ENCODE results near the gene MRPL55.
A peak's percentile ranks its signal among the peaks of the same experiment; 100 is the strongest.

The MRPL55 gene

DNA sequence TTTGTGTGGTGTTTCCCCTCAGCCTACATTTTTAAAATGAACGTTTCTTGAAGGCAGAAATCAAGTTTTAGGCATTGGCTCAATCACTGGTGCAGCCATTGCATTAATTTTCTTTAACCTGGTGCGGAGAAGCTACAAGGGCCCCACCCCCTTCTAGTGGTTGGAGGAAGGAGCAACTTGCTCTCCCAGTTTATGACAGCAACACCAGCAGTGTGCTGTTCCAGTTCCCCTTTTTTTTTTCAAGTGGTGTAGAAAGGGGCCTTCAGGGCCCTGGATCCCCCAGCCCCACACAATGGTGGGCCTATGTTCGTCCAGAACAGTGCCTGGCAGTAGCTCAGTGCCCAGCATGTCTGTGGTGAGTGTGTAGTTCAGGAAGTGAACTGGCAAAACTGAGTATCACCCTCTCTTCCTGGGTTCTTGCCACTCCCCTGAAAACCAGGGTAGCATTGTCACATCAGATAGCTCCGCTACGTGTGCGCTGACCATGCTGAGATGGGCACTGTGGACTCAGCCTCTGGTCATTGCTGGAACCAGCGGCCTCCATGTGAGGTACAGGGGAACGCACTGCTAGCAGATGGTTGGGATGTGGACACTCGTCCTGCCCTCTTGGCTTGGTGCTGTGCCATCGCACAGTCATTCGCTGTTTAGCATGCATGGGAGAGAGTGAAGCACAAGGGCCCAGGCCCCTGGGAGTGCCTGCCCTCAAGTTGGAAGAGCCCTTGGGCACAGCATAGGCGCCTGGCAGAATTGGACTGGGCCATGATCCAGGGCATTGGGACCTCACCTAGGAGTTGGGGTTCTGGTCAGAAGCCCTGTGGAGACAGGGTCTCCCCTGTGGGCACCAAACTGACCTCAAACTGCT is 19.3 kb downstream of the MRPL55 start:
- peaks cover 3% of the 10 kb centered on the region; the same call in 1 of the 2 replicates for H3K36me3 ChIP-seq (ENCODE audit: insufficient read depth)
- H4K20me1 ChIP-seq (ENCODE audit: insufficient read depth) = peaks cover 98% of the 10 kb centered on the region
- H3K27me3 ChIP-seq (ENCODE audit: insufficient read depth, low read depth) = no peaks in the 10 kb centered on the region
- TF ChIP-seq, protein P1, sequence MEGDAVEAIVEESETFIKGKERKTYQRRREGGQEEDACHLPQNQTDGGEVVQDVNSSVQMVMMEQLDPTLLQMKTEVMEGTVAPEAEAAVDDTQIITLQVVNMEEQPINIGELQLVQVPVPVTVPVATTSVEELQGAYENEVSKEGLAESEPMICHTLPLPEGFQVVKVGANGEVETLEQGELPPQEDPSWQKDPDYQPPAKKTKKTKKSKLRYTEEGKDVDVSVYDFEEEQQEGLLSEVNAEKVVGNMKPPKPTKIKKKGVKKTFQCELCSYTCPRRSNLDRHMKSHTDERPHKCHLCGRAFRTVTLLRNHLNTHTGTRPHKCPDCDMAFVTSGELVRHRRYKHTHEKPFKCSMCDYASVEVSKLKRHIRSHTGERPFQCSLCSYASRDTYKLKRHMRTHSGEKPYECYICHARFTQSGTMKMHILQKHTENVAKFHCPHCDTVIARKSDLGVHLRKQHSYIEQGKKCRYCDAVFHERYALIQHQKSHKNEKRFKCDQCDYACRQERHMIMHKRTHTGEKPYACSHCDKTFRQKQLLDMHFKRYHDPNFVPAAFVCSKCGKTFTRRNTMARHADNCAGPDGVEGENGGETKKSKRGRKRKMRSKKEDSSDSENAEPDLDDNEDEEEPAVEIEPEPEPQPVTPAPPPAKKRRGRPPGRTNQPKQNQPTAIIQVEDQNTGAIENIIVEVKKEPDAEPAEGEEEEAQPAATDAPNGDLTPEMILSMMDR (conservative IDR thresholded peaks at IDR 0.05; ENCODE audit: low read depth, low read length) = no peak
- H3K9ac ChIP-seq = peak overlapping the region; percentile 20; the same call in 1 of the 2 replicates
- H3K4me2 ChIP-seq = peak overlapping the region; percentile 99
- peak overlapping the region; percentile 9 for H3K4me3 ChIP-seq (IDR thresholded peaks at IDR 0.05; ENCODE audit: insufficient read depth, low read depth, low read length)
- H3K4me1 ChIP-seq (ENCODE audit: low read depth, poor library complexity, severe bottlenecking) = peaks cover 77% of the 10 kb centered on the region
- H2AFZ ChIP-seq (ENCODE audit: low read depth) = no peak overlapping the region
- H3K27ac ChIP-seq = peak overlapping the region; percentile 64
- H3K79me2 ChIP-seq (ENCODE audit: insufficient read depth, low read depth) = peaks cover 100% of the 10 kb centered on the region

DNA sequence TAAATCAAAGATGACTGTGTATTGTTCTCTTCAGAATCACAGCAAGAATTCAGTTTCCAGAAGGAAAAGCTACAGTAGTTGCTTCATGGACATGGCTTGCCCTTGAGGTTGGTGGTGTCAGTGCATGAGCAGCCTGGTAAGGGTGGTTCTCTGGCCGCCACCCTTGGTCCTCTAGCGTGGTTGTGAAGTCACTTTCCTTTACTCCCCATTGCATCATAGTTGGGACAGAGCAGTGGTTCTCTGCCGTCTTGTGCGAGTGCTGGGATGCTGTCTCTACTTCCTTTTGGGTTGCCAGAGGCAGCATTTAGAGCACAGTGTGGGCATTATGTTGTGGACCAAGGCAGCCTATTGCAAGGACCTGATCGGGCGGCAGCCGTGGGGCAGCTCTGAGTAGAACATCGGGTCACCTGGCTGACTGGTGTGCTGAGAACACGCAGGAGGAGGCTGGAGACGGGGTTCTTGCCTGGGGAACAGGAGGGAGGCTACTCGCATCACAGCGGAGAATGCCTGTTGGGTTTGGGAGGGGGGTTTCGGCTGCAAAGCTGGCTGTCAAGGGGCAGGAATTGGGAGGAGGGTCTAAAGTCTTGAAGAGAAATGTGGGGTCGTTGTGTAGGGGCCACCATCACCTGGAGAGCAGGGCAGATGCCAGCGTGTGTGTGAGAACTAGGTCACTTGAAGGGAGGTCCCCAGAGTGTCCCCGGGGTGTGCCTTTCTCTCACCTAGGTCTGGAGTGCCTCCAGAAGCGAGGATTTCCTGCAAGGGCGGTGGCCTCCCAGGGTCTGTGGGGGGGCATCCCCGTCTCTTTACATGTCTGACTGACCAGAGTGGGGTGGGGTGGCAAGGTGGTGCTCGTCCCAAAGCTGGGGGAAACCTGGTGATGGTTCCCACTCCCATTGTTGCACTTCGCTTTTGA is 20.3 kb downstream of the MRPL55 start:
- peak overlapping the region; percentile 64; the same call in 1 of the 2 replicates for H3K27ac ChIP-seq
- H2AFZ ChIP-seq (ENCODE audit: low read depth) = no peak overlapping the region
- peaks cover 6% of the 10 kb centered on the region; the same call in 1 of the 2 replicates for H3K36me3 ChIP-seq (ENCODE audit: insufficient read depth)
- H3K4me2 ChIP-seq = peak overlapping the region; percentile 99
- H3K4me1 ChIP-seq (ENCODE audit: low read depth, poor library complexity, severe bottlenecking) = peaks cover 85% of the 10 kb centered on the region
- peaks cover 100% of the 10 kb centered on the region for H3K79me2 ChIP-seq (ENCODE audit: insufficient read depth, low read depth)
- H3K27me3 ChIP-seq (ENCODE audit: insufficient read depth, low read depth) = no peaks in the 10 kb centered on the region
- H3K4me3 ChIP-seq (IDR thresholded peaks at IDR 0.05; ENCODE audit: insufficient read depth, low read depth, low read length) = peak overlapping the region; percentile 9
- peak overlapping the region; percentile 1; the same call in 1 of the 2 replicates for H3K9ac ChIP-seq
- TF ChIP-seq, protein P1 (conservative IDR thresholded peaks at IDR 0.05; ENCODE audit: low read depth, low read length) = no peak
- peaks cover 98% of the 10 kb centered on the region for H4K20me1 ChIP-seq (ENCODE audit: insufficient read depth)

DNA sequence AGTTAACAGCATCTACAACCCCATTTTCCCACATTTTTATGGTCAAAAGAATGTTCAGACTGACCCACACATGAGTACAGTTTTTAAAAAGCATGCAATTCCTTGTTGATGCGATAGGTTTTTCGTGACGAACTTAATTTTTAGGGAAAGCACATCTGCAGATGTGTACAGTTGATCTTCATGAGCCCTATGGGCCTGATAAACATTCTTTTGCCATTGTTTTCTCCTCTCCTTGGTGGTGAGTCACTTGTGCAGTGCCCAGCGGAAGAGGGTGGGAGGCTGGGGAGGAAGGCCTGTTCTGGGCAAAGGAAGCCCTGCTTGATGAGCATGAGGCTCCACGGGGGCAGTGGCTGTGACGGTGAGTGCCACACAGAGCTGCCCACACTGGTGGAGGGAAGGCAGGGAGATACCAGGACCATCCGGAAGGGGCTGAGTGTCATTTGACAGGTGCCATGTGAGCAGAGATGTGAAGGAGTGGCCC is 21.3 kb downstream of the MRPL55 start:
- TF ChIP-seq, protein P1 (conservative IDR thresholded peaks at IDR 0.05; ENCODE audit: low read depth, low read length) = no peak
- H2AFZ ChIP-seq (ENCODE audit: low read depth) = no peak overlapping the region
- H3K27me3 ChIP-seq (ENCODE audit: insufficient read depth, low read depth) = no peaks in the 10 kb centered on the region
- H3K36me3 ChIP-seq (ENCODE audit: insufficient read depth) = peaks cover 10% of the 10 kb centered on the region; the same call in 1 of the 2 replicates
- peak overlapping the region; percentile 99 for H3K4me2 ChIP-seq
- no peak overlapping the region for H3K9ac ChIP-seq
- no peak overlapping the region for H3K4me3 ChIP-seq (IDR thresholded peaks at IDR 0.05; ENCODE audit: insufficient read depth, low read depth, low read length)
- H4K20me1 ChIP-seq (ENCODE audit: insufficient read depth) = peaks cover 94% of the 10 kb centered on the region
- peaks cover 100% of the 10 kb centered on the region for H3K79me2 ChIP-seq (ENCODE audit: insufficient read depth, low read depth)
- H3K4me1 ChIP-seq (ENCODE audit: low read depth, poor library complexity, severe bottlenecking) = peaks cover 85% of the 10 kb centered on the region
- peak overlapping the region; percentile 64; the same call in 1 of the 2 replicates for H3K27ac ChIP-seq

DNA sequence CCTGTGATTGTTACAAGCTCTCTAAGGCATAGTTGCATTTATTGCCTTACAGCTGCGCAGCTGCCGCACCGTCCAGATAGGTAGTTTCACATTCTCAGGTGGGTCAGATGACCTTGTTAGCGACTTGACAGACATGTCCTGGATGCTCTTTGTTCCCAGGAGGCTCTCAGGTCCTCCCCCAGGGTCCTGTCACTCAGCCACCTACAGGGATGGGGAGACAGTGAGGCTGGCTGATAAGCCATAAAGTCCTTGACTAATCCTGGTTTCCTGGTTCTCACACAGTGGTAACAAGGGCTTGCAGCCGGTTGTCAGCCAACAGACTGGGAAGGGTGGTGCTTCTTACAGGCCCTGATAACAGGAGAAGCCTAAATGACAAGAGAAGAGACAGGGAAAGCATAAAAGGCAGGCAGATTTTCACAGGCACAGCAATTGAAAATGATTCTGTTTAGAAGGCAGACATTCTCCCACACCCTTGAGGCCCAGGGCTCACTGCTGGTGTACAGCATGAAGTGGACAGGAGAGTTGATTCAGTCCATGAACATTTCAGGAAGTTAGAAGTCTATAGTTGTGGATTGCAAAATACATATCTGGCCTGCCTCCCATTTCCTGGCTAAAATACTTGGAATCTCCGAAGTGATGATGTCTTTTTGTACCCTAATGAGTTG is 23.7 kb downstream of the MRPL55 start:
- H4K20me1 ChIP-seq (ENCODE audit: insufficient read depth) = peaks cover 70% of the 10 kb centered on the region
- peak overlapping the region; percentile 99 for H3K4me2 ChIP-seq
- H3K4me1 ChIP-seq (ENCODE audit: low read depth, poor library complexity, severe bottlenecking) = peaks cover 73% of the 10 kb centered on the region

More for the DNA sequence above, 23.7 kb downstream of the MRPL55 start:
- Histone ChIP-seq H3K9ac (peak overlapping the region; percentile 99; the same call in 1 of the 2 replicates), H2AFZ (ENCODE audit: low read depth) (no peak overlapping the region), H3K27me3 (ENCODE audit: insufficient read depth, low read depth) (no peaks in the 10 kb centered on the region), H3K4me3 (IDR thresholded peaks at IDR 0.05; ENCODE audit: insufficient read depth, low read depth, low read length) (peak overlapping the region; percentile 16), H3K36me3 (ENCODE audit: insufficient read depth) (peaks cover 7% of the 10 kb centered on the region; the same call in 1 of the 2 replicates), H3K79me2 (ENCODE audit: insufficient read depth, low read depth) (peaks cover 100% of the 10 kb centered on the region), H3K27ac (peak overlapping the region; percentile 92; the same call in 1 of the 2 replicates)
- TF ChIP-seq, protein P1 (conservative IDR thresholded peaks at IDR 0.05; ENCODE audit: low read depth, low read length) = no peak
